Measurements from ENCODE around the gene RELL2.
A peak's percentile ranks its signal among the peaks of the same experiment; 100 is the strongest.

Gene RELL2

GRCh38 chr5:141675672-141676071 is 38.9 kb downstream of the RELL2 start:
- DNase-seq (ENCODE audit: low read depth in 3 of 3) = no peak

GRCh38 chr5:141677415-141677814 is 40.6 kb downstream of the RELL2 start:
- DNase-seq (ENCODE audit: low read depth in 3 of 3) = no peak

GRCh38 chr5:141680178-141680577 is 43.4 kb downstream of the RELL2 start:
- DNase-seq (ENCODE audit: low read depth in 3 of 3) = no peak

- no peak for DNase-seq (ENCODE audit: low read depth in 3 of 3)
Observed at GRCh38 chr5:141680751-141681201, 44.0 kb downstream of the RELL2 start.

GRCh38 chr5:141681295-141681694 is 44.5 kb downstream of the RELL2 start:
- DNase-seq (ENCODE audit: low read depth in 3 of 3) = no peak

GRCh38 chr5:141681695-141682641 is 45.2 kb downstream of the RELL2 start, which contains the start of gene ARAP3:
Gene ARAP3, minus strand, starts transcription at chr5:141682230. Its CDS starts 1,744 bp downstream, at chr5:141680486.
- peak in 1 of 3 experiments; percentile 38 for DNase-seq (ENCODE audit: low read depth in 3 of 3)

- DNase-seq (ENCODE audit: low read depth in 3 of 3) = no peak
Observed at GRCh38 chr5:141683596-141684141, 46.9 kb downstream of the RELL2 start.

- DNase-seq (ENCODE audit: low read depth in 3 of 3) = no peak
Observed at GRCh38 chr5:141685591-141685990, 48.8 kb downstream of the RELL2 start.

- no peak for DNase-seq (ENCODE audit: low read depth in 3 of 3)
Observed at GRCh38 chr5:141686648-141687416, 50.0 kb downstream of the RELL2 start.

Data from stimulated activated CD4-positive, alpha-beta T cell treated with anti-CD3 and anti-CD28 coated beads, TNF-alpha, amount 100 ng/mL, for 24 hours (primary cell).